Left renal cortex interstitium (tissue), 4 donors: ENCODE measurements around the gene PSEN1. TPM values are rescaled to one million over a fixed set of nuclear protein-coding genes. Genes with fewer than 3 reads are reported as not detected.
A peak's percentile ranks its signal among the peaks of the same experiment; 100 is the strongest.

Source experiments
- DNase-seq, 4 donors: peaks; one replicate each; pipeline ENCODE4 v3.0.0-alpha.2; 2013; ENCODE audit warnings: low read depth in 4 of 4, low spot score in 2 of 4, missing footprints in 1 of 4
- polyA plus RNA-seq, 4 donors: library from polyadenylated mRNA; unstranded; fragments of 120-200 nt; gene quantifications; one replicate each; pipeline ENCODE4 v1.2.1, GENCODE V29; 2013; ENCODE audit not compliant: insufficient read length in 4 of 4

The PSEN1 gene
- polyA plus RNA-seq: 10 to 100 TPM; 63.2 to 75.7 (median 67.5) TPM

GRCh38 chr14:73136387-73137225 lies at the start of gene PSEN1:
PSEN1 (plus strand) TSS chr14:73136507; CDS start chr14:73148020, 11,513 bp downstream.
- peak; percentile 88 to 92 (median 90) for DNase-seq

GRCh38 chr14:73091044-73091443 lies 45.3 kb upstream of the PSEN1 start:
- DNase-seq: no peak

- no peak for DNase-seq
Measured at GRCh38 chr14:73097421-73097820, 38.9 kb upstream of the PSEN1 start.

GRCh38 chr14:73100334-73100733 lies 36.0 kb upstream of the PSEN1 start:
- DNase-seq: no peak

- DNase-seq: no peak
Measured at GRCh38 chr14:73102806-73103497, 33.4 kb upstream of the PSEN1 start.

- DNase-seq: no peak
Measured at GRCh38 chr14:73105050-73105449, 31.3 kb upstream of the PSEN1 start.

- no peak for DNase-seq
Measured at GRCh38 chr14:73105727-73106126, 30.6 kb upstream of the PSEN1 start.

GRCh38 chr14:73116079-73116665 lies 20.1 kb upstream of the PSEN1 start:
- DNase-seq: no peak

GRCh38 chr14:73124180-73124894 lies 12.0 kb upstream of the PSEN1 start:
- DNase-seq: no peak

GRCh38 chr14:73125169-73125588 lies 11.1 kb upstream of the PSEN1 start:
- DNase-seq: peak in 2 of 4 donors; percentile 6 to 8

GRCh38 chr14:73125746-73126145 lies 10.6 kb upstream of the PSEN1 start:
- no peak for DNase-seq

- no peak for DNase-seq
Measured at GRCh38 chr14:73133795-73134194, 2.5 kb upstream of the PSEN1 start.

- no peak for DNase-seq
Measured at GRCh38 chr14:73136085-73136386, 271 bp upstream of the PSEN1 start.

- DNase-seq: no peak
Measured at GRCh38 chr14:73140811-73141323, 4.6 kb downstream of the PSEN1 start.

GRCh38 chr14:73142216-73142615 lies 5.9 kb downstream of the PSEN1 start:
- DNase-seq: no peak

GRCh38 chr14:73143003-73143402 lies 6.7 kb downstream of the PSEN1 start:
- DNase-seq: no peak

- DNase-seq: no peak
Measured at GRCh38 chr14:73143617-73144016, 7.3 kb downstream of the PSEN1 start.

- DNase-seq: no peak
Measured at GRCh38 chr14:73145371-73145770, 9.1 kb downstream of the PSEN1 start.

- DNase-seq: no peak
Measured at GRCh38 chr14:73146111-73146510, 9.8 kb downstream of the PSEN1 start.

GRCh38 chr14:73149753-73150152 lies 13.4 kb downstream of the PSEN1 start:
- no peak for DNase-seq

GRCh38 chr14:73153272-73153671 lies 17.0 kb downstream of the PSEN1 start:
- DNase-seq: no peak
